HG02798 (cell line): ENCODE data around the gene ST3GAL4.

Source experiments
- ATAC-seq: cut with Tn5 transposase; IDR thresholded peaks from one replicate; pipeline ENCODE4 v1.9.1; 2021; ENCODE audit warnings: mild to moderate bottlenecking; ENCODE audit not compliant: unreplicated experiment, poor library complexity

ST3GAL4 gene

GRCh38 chr11:126461996-126462395, 106.5 kb downstream of the ST3GAL4 start:
- no peak for ATAC-seq

GRCh38 chr11:126462422-126462821, 106.9 kb downstream of the ST3GAL4 start:
- ATAC-seq = no peak
